K562 (cell line): ENCODE data around the gene SPAG17. TPM values are rescaled to one million over a fixed set of nuclear protein-coding genes. Genes with fewer than 3 reads are reported as not detected.

ENCODE experiments used
- ATAC-seq: fragments of 200-7000 bp; cut with Tn5 transposase; 3 replicates; pipeline ENCODE4 v1.9.1; 2020; ENCODE audit warnings: moderate library complexity
- BruUV-seq: library from RNA; stranded (reverse); fragments of 400-500 nt; replicated peaks from 2 replicates; lab custom pipeline; 2021; lab: Mats Ljungman, UMichigan
- CTCF ChIA-PET: fragments of 300-600 bp; formaldehyde crosslinking; extraction: SDS; loops from one replicate; lab custom pipeline; 2021; ENCODE audit warnings: low intra/inter-chr PET ratio; lab: Yijun Ruan, JAX
- POLR2A ChIA-PET: fragments of 300-600, 350-650 bp; sonication (Branson Sonifier 250); formaldehyde crosslinking; extraction: SDS; loops from one replicate; lab custom pipeline; 2021; ENCODE audit warnings: antibody characterized with exemption, inconsistent platforms; lab: Yijun Ruan, JAX
- DNase-seq, 4 experiments: peaks; one replicate each; pipeline versions ENCODE4 v3.0.0 to v3.0.0-alpha.2; 2011 to 2018; ENCODE audit warnings: low spot score in 3 of 4, mixed read lengths in 3 of 4; ENCODE audit errors: extremely low read depth in 1 of 4
- FAIRE-seq: peaks from 2 replicates; lab custom pipeline; 2011; peaks lifted over from hg19 to GRCh38; lab: Jason Lieb, UNC
- H2AFZ ChIP-seq: 2 replicates; pipeline ENCODE4 v1.6.0; 2011; ENCODE audit warnings: low read depth, low read length, control low read depth, inconsistent platforms
- H3K27ac ChIP-seq: fragments of 200-600 bp; 3 replicates; pipeline ENCODE4 v1.8.0; 2011; ENCODE audit warnings: low read depth, mild to moderate bottlenecking, control low read depth, inconsistent platforms, low read length, moderate library complexity, mixed read lengths; ENCODE audit errors: extremely low read depth
- H3K27me3 ChIP-seq, 2 experiments: fragments of 300-600 bp in 1 of 2; 2 replicates in 1 of 2; 3 replicates in 1 of 2; pipeline versions ENCODE4 v1.6.0 to v1.8.0; 2011; ENCODE audit warnings: inconsistent platforms in 2 of 2, low read length in 2 of 2, mild to moderate bottlenecking in 1 of 2, mixed read lengths in 1 of 2, moderate library complexity in 1 of 2; ENCODE audit not compliant: control insufficient read depth in 2 of 2, insufficient read depth in 2 of 2
- H3K36me3 ChIP-seq: fragments of 300-600 bp; 3 replicates; pipeline ENCODE4 v1.8.0; 2011; ENCODE audit warnings: mild to moderate bottlenecking, low read length, inconsistent platforms; ENCODE audit not compliant: control insufficient read depth, insufficient read depth
- H3K4me1 ChIP-seq, 2 experiments: fragments of 200-600 bp in 1 of 2; replicated peaks in 1 of 2; 2 replicates in 1 of 2; 3 replicates in 1 of 2; pipeline versions ENCODE4 v1.5.1 to v1.8.0; 2011; ENCODE audit warnings: inconsistent platforms in 2 of 2, low read length in 2 of 2, mild to moderate bottlenecking in 1 of 2, mixed read lengths in 1 of 2, moderate library complexity in 1 of 2; ENCODE audit not compliant: control insufficient read depth in 2 of 2, insufficient read depth in 2 of 2
- H3K4me2 ChIP-seq: 2 replicates; pipeline ENCODE4 v1.6.1; 2011; ENCODE audit warnings: low read length, control low read depth, inconsistent platforms, mixed read lengths; ENCODE audit not compliant: insufficient read depth
- H3K4me3 ChIP-seq: fragments of 200-600 bp; sonication (generic), shearing (Covaris generic); 2 replicates; pipeline ENCODE4 v1.5.1; 2016; ENCODE audit warnings: control low read depth, inconsistent platforms
- H3K79me2 ChIP-seq: fragments of 200-600 bp; 3 replicates; pipeline ENCODE4 v1.8.0; 2011; ENCODE audit warnings: low read length, inconsistent platforms; ENCODE audit not compliant: control insufficient read depth, insufficient read depth
- H3K9ac ChIP-seq, 2 experiments: 2 replicates each; pipeline versions ENCODE4 v1.6.0 to v1.6.1; 2011; ENCODE audit warnings: low read depth in 2 of 2, low read length in 2 of 2, control low read depth in 1 of 2, inconsistent platforms in 1 of 2, mild to moderate bottlenecking in 1 of 2, mixed read lengths in 1 of 2; ENCODE audit not compliant: insufficient read depth in 1 of 2
- H3K9me1 ChIP-seq: one replicate; pipeline ENCODE4 v1.6.0; 2011; ENCODE audit warnings: inconsistent platforms, mild to moderate bottlenecking, low read length, moderate library complexity; ENCODE audit not compliant: control insufficient read depth, insufficient read depth
- H3K9me3 ChIP-seq: replicated peaks from 2 replicates; pipeline ENCODE4 v1.5.1; 2011; ENCODE audit warnings: low read depth, low read length, inconsistent platforms; ENCODE audit not compliant: control insufficient read depth, insufficient read depth
- H4K20me1 ChIP-seq: replicated peaks from 2 replicates; pipeline ENCODE4 v1.6.1; 2011; ENCODE audit warnings: low read length, inconsistent platforms, mixed read lengths; ENCODE audit not compliant: control insufficient read depth, insufficient read depth
- ASH1L ChIP-seq: fragments of 450-650 bp; IDR thresholded peaks from 2 replicates; pipeline ENCODE4 v1.6.1; 2018; ENCODE audit warnings: borderline replicate concordance, mild to moderate bottlenecking, low read depth; ENCODE audit not compliant: partially characterized antibody
- CEBPZ ChIP-seq: fragments of 150-350 bp; IDR thresholded peaks from 2 replicates; pipeline ENCODE4 v1.6.1; 2014; ENCODE audit warnings: low read depth, mild to moderate bottlenecking, low read length, borderline replicate concordance
- E2F8 ChIP-seq: fragments of 450-650 bp; IDR thresholded peaks from 2 replicates; pipeline ENCODE4 v1.7.1; 2018; ENCODE audit warnings: mild to moderate bottlenecking, low read depth; ENCODE audit not compliant: partially characterized antibody
- HLTF ChIP-seq: fragments of 450-650 bp; IDR thresholded peaks from 2 replicates; pipeline ENCODE4 v1.6.1; 2016
- KLF10 ChIP-seq: fragments of 250-450 bp; sonication (Bioruptor Pico); IDR thresholded peaks from 2 replicates; pipeline ENCODE4 v1.6.1; 2021; ENCODE audit warnings: matching md5 sums
- NFIX ChIP-seq: fragments of 250-450 bp; sonication (Bioruptor Pico); IDR thresholded peaks from 2 replicates; pipeline ENCODE4 v1.4.0; 2020; ENCODE audit warnings: low read depth, mild to moderate bottlenecking, moderate library complexity
- POLR2G ChIP-seq: fragments of 200-400 bp; formaldehyde crosslinking; IDR thresholded peaks from 2 replicates; pipeline ENCODE4 v1.6.1; 2017; ENCODE audit warnings: low read depth, mild to moderate bottlenecking, antibody characterized with exemption, low read length, moderate library complexity
- PYGO2 ChIP-seq: fragments of 450-650 bp; IDR thresholded peaks from 2 replicates; pipeline ENCODE4 v1.6.1; 2016; ENCODE audit warnings: mild to moderate bottlenecking, missing genetic modification characterization, moderate library complexity, missing compliant biosample characterization
- SIN3B ChIP-seq: fragments of 450-650 bp; IDR thresholded peaks from 2 replicates; pipeline ENCODE4 v1.6.1; 2017; ENCODE audit warnings: low read depth, mild to moderate bottlenecking, moderate library complexity
- SP1 ChIP-seq: sonication (generic); formaldehyde crosslinking; IDR thresholded peaks from 2 replicates; pipeline ENCODE4 v1.8.1; 2022; ENCODE audit warnings: mild to moderate bottlenecking, missing genetic modification reagents
- SUPT5H ChIP-seq: fragments of 450-650 bp; IDR thresholded peaks from 2 replicates; pipeline ENCODE4 v1.6.1; 2016
- ZNF324 ChIP-seq: fragments of 250-450 bp; sonication (Bioruptor Pico); IDR thresholded peaks from 2 replicates; pipeline ENCODE4 v1.4.0; 2020; ENCODE audit warnings: mild to moderate bottlenecking
- ZNF668 ChIP-seq: fragments of 250-450 bp; sonication (Bioruptor Pico); IDR thresholded peaks from 2 replicates; pipeline ENCODE4 v1.8.0; 2022; ENCODE audit warnings: mild to moderate bottlenecking, inconsistent platforms
- WGBS: fragments of 100-300 bp; shearing (Covaris generic); methylation state at CpG from one replicate; pipeline ENCODE4 v1.1.6; 2016; ENCODE audit warnings: low coverage, mixed read lengths; ENCODE audit not compliant: insufficient coverage; ENCODE audit errors: missing lambda C conversion rate; 5-methylcytosine and 5-hydroxymethylcytosine counted together
- in situ Hi-C: fragments of 300-500 bp; cut with MboI; formaldehyde crosslinking; loops from 4 replicates; pipeline ENCODE4 v1.15.0; 2018; ENCODE audit warnings: inconsistent platforms, mixed read lengths
- intact Hi-C: fragments of 100-400 bp; cut with micrococcal nuclease; formaldehyde crosslinking; loops from 2 replicates; pipeline ENCODE4 v1.14.2; 2022
- polyA plus RNA-seq, 8 experiments: library from polyadenylated mRNA; depleted of rRNA in 4 of 8; stranded (reverse) in 5 of 8; unstranded in 3 of 8; fragments of >200 nt; fragmentation: Nextera tagmentation in 2 of 8; fragmentation: Illumina TruSeq in 1 of 8; extraction: Ambion mirVana in 2 of 8; extraction: Trizol in 1 of 8; gene quantifications; 2 replicates each; pipeline versions ENCODE4 v1.2.1 to v1.2.3, GENCODE V29; 2011 to 2014; ENCODE audit warnings: inconsistent platforms in 1 of 8, missing spikeins in 1 of 8
- total RNA-seq, 7 experiments: library from RNA; depleted of rRNA in 6 of 7; stranded (reverse); fragments of >200 nt in 6 of 7; fragmentation: Illumina TruSeq in 2 of 7; extraction: Trizol in 2 of 7; gene quantifications; 2 replicates each; pipeline versions ENCODE4 v1.2.1 to v1.2.3, GENCODE V29; 2011 to 2021; ENCODE audit warnings: low replicate concordance in 1 of 7
- TF ChIP-seq, protein P1 (sequence below), 2 experiments: fragments of 450-650 bp in 1 of 2; IDR thresholded peaks; 2 replicates each; pipeline ENCODE4 v1.6.1; 2011 to 2017; ENCODE audit warnings: low read depth in 2 of 2, antibody characterized with exemption in 1 of 2, borderline replicate concordance in 1 of 2, low read length in 1 of 2, mild to moderate bottlenecking in 1 of 2, mixed read lengths in 1 of 2; ENCODE audit not compliant: control insufficient read depth in 1 of 2

Gene SPAG17
- total and polyA plus RNA-seq, 9 of the 15 experiments (the other 6 are each of a cell fraction or from before 2014, with no cell fraction given), result 0.07 to 2.1 (median 1.5) TPM

DNA sequence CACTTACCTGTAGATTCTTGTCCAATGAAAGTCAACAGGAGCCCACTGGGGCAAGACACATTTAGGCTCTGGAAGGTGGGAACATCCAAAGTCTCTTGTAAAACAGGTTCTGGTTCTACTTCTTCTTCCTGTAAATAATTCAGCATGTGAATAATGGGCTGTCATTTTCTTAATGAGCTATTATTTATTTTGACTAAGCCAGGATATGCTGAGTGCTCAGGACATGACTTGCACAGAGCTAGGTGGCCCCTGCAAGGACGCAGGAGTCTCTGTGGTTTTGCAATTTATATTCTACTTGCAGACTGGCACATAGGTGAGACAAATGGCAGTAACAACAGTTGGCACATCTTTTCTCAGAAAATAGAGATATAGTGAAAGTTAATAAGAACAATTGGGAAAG lies 156.8 kb downstream of the SPAG17 start:
- Histone ChIP-seq H3K9me1 (no peaks in the 10 kb centered on the region), H2AFZ (no peak overlapping the region), H3K79me2 (no peaks in the 10 kb centered on the region), H3K4me2 (no peak overlapping the region), H3K27ac (no peak overlapping the region), H3K4me1 (no peaks in the 10 kb centered on the region), H3K4me3 (no peak overlapping the region), H3K27me3 (no peaks in the 10 kb centered on the region), H3K36me3 (no peaks in the 10 kb centered on the region), H3K9me3 (no peaks in the 10 kb centered on the region), H3K9ac (no peak overlapping the region), H4K20me1 (no peaks in the 10 kb centered on the region)
- DNase-seq (no peak), FAIRE-seq (no peak), ATAC-seq (no peak)
- intact Hi-C loops, result no loop called here
- 0% methylated on average over 1 of the region's 1 CpG for WGBS
- no TSS peak for BruUV-seq
- in situ Hi-C loops, result no loop called here
- ChIA-PET POLR2A (interaction anchor here (1.4 kb wide), 1 partner anchor 9 kb away, joined by 4 read pairs; no protein-coding TSS in a partner anchor), CTCF (no interaction called here)
- no peak for TF ChIP-seq NFIX (CRISPR knock-in tag)
- TF ChIP-seq HLTF, result no peak
- TF ChIP-seq, protein P1, sequence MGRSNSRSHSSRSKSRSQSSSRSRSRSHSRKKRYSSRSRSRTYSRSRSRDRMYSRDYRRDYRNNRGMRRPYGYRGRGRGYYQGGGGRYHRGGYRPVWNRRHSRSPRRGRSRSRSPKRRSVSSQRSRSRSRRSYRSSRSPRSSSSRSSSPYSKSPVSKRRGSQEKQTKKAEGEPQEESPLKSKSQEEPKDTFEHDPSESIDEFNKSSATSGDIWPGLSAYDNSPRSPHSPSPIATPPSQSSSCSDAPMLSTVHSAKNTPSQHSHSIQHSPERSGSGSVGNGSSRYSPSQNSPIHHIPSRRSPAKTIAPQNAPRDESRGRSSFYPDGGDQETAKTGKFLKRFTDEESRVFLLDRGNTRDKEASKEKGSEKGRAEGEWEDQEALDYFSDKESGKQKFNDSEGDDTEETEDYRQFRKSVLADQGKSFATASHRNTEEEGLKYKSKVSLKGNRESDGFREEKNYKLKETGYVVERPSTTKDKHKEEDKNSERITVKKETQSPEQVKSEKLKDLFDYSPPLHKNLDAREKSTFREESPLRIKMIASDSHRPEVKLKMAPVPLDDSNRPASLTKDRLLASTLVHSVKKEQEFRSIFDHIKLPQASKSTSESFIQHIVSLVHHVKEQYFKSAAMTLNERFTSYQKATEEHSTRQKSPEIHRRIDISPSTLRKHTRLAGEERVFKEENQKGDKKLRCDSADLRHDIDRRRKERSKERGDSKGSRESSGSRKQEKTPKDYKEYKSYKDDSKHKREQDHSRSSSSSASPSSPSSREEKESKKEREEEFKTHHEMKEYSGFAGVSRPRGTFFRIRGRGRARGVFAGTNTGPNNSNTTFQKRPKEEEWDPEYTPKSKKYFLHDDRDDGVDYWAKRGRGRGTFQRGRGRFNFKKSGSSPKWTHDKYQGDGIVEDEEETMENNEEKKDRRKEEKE (IDR thresholded peaks at IDR 0.05; ENCODE audit: borderline replicate concordance in 1 of 2, control insufficient read depth in 1 of 2, low read depth in 2 of 2, low read length in 1 of 2), result no peak
- TF ChIP-seq ZNF668 (CRISPR knock-in tag), result no peak
- TF ChIP-seq CEBPZ, result no peak
- TF ChIP-seq E2F8, result no peak
- TF ChIP-seq PYGO2 (tag), result no peak
- TF ChIP-seq SIN3B, result no peak
- TF ChIP-seq KLF10, result no peak
- no peak for TF ChIP-seq ASH1L
- TF ChIP-seq ZNF324 (CRISPR knock-in tag), result no peak
- TF ChIP-seq POLR2G, result no peak
- no peak for TF ChIP-seq SP1 (CRISPR knock-in tag)
- TF ChIP-seq SUPT5H, result no peak
